ENCODE measurements around the gene CHST12.

CHST12 gene

DNA sequence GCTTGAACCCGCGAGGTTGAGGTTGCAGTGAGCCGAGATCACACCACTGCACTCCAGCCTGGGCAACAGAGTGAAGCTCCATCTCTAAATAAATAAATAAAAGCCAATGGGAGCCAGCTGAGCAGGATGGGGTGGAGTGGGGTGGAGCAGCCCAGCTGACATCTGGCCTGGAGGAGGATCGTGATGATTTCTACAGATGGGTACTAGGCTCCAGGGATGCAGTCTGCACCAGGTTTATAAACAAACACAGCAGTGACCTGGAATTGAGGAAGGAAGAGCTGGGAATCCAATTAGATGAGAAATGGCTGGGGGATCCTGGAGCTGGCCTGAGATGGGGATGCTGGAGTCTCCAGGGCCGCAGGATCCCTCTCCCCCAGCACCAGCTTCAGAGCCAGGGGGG lies 80.1 kb downstream of the CHST12 start:
- no peak for DNase-seq

DNA sequence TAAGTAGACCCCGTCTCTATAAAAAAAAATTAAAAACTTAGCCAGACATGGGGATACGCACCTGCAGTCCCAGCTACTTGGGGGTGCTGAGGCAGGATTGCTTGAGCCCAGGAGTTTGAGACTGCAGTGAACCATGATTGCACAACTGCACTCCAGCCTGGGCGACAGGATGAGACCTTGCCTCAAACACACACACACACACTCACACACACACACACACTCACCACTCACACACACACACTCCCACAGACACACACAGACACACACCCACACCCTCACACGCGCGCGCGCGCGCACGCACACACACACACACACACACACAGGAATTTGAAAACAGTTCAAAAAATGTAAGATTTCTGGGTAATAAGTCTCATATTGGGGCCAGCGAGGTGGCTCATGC lies 81.5 kb downstream of the CHST12 start:
- DNase-seq, result no peak

DNA sequence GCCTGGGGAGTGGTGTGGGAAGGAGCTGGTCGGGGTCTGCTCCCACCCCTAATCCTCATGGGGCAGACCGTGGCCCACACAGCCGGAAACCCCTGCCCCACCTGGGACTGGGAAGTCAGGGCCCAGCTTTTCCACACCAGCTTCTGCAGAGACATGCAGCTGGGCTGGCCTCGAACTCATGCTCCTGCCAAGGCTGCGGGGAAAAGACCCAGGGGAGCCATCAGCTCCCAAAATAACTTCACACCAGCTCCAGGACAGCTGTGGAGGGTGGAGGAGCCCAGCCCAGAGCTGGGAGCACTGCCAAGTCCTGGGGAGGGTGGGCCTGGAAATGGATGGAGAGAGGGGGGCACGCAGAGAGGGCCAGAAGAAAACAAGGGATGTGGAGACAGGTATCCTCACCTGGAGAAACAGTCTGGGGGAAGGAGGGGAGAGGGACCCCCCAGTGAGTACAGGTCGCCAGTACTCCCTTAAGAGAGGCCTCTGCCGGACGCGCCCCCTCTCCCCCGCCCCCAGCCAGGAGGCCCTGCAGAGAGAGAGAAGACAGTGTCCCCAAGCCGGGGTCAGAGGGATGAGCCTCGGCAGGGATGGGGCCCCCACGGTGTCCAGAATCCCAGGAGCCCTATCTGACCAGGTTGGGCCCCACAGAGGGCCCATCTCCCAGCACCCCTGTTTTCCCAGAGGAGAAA lies 84.3 kb downstream of the CHST12 start:
- DNase-seq, result no peak

DNA sequence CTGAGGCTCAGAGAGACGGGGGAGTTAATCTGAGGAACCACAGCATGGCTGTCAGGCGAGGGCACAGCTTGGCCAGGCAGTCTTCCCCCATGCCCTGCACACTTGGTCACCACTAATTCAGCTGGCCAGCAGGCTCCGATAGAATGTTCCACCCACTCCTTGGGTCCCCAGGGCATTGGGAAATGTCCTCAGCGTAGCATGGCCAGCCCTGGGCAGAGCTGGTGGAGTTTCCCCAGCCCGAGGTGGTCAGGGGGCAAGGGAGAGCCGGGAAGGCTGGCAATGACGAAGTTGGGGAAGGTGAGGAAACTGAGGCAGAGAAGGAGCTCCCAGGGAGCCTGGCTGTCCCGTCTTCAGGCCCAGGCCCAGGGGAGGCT lies 84.8 kb downstream of the CHST12 start:
- no peak for DNase-seq

DNA sequence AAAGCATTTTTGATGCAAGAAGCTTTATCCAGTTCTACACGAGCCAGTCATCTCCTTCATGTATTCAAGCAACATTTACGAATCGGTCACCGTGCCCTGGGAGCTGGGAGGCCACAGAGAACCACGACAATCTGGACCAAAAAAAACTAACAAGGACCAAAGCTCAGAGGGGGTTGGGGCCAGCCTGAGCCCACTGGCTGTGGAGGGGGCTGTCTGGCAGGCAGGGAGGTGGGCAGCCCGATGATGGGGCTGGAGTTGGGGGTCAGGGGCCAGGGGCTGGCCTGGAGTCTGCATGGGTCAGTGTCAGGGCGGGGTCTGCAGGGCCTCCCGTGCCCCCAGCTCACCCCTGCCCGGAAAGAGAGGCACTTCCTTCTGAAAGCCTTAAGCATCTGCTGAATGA lies 85.3 kb downstream of the CHST12 start:
- no peak for DNase-seq

DNA sequence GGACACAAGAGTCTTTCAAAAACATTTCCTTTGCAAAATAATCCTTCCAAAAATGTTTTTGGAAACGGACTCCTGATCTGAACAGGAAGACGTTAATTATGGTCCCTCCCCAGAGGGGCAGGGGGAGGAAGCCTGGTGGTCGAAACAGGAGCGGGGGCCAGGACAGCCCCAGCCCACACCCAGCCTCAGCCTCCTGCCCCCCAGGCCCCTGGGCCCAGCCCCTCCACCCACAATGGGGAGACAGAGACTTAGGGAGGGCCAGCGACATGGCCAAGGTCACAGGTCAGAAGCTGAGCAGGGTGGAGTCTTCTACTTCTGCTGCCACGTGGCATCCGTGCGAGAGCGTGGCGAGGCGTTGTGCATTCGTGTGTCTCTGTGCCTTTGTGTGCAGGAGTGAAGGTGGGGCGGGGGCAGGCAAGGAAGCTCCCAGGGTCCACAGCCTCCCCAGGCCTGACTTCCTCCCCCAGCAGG lies 86.8 kb downstream of the CHST12 start:
- DNase-seq, result no peak

DNA sequence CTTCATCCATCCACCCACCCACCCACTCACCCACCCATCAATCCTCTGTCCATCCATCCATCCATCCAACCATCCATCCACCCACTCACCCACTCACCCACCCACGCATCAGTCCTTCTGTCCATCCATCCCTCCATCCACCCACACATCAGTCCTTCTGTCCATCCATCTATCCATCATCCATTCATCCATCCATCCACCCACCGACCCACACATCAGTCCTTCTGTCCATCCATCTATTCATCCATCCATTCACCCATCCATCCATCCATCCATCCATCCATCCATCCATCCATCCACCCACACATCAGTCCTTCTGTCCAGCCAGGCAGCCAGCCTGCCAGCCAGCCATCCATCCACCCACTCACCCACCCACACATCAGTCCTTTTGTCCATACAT lies 88.6 kb downstream of the CHST12 start:
- no peak for DNase-seq

DNA sequence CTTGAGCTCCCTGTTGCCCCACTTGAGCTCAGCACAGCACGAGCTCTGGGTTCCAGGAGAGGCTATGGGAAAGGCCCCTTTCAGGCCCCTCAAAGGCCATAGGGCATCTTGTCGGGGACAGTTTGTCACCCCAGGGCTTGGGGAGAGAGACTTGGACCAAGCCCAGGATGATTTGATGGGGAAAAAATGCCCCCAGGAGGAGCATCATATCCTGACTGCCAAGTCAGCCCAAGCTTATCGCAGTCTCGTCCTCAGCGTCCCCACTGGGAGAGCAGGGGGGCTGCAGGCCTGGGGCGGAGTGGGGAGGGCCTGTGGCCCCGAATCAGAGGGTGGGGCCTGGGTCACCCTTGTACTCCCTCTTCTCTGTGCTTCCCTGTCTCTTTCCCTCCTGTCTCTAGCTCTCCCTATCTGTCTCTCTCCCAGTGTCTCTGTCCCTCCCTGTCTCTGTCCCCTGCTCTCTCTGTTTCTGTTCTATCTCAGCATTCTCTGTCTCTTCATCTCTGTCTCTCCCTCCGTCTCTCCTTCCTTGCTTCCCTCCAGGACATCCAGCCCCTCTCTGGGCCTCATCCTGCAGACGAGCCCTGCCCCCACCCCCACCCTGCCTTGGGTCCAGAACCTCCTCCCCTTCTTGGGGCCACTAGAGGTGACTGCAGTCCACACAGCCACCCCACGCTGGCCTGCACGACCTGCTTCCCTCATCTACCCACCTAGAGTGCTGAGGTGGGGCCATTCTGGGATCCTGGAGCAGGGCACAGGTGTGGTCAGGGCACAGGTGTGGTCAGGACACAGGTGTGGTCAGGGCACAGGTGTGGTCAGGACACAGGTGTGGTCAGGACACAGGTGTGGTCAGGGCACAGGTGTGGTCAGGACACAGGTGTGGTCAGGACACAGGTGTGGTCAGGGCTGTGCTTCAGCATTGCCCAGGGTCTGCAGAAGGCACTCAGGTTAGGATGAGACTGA lies 90.1 kb downstream of the CHST12 start:
- no peak for DNase-seq

DNA sequence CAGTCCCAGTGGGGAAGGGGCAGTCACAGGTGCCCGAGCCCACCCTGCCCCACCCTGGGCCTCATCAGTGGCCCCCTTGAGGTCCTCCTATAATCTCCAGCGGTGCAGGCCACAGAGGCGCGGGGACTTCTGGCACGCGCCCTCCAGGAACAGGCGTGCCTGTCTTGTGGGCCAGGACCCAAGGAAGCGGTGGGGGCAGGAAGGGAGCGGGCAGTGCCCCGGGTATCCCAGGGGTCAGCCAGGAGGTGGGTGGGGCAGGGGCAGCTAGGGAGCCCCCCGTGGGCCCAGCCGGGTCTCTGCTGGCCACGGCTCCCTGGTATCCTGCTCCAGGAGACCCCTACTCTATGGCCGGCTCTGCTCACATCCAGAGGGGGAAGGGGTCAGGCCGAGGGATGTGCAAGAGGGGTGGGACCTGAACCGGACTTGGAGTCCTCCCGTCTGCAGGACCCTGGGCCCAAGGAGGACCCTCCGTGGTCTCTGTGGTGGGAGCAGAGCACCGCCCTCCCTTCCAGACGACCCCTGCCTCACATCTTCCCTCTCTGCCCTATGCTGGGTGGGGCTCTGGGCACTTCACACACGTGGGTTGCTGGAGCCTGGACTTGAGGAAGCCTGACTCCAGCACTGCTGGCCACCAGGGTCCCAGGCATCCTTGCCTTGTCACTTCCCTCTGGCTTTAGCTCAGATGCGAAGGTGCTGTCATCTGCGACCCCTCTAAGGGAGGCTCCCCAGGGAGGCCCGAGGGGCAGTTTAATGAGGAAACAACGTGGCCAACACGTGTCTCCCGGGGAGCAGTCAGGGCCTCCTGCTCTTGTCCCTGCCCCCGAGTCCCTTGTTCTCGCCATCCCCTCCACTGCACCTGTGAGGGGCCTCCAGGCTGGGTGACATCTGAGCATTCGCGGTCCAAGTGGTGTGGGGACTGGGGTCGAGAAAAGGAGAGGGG lies 91.0 kb downstream of the CHST12 start:
- no peak for DNase-seq

DNA sequence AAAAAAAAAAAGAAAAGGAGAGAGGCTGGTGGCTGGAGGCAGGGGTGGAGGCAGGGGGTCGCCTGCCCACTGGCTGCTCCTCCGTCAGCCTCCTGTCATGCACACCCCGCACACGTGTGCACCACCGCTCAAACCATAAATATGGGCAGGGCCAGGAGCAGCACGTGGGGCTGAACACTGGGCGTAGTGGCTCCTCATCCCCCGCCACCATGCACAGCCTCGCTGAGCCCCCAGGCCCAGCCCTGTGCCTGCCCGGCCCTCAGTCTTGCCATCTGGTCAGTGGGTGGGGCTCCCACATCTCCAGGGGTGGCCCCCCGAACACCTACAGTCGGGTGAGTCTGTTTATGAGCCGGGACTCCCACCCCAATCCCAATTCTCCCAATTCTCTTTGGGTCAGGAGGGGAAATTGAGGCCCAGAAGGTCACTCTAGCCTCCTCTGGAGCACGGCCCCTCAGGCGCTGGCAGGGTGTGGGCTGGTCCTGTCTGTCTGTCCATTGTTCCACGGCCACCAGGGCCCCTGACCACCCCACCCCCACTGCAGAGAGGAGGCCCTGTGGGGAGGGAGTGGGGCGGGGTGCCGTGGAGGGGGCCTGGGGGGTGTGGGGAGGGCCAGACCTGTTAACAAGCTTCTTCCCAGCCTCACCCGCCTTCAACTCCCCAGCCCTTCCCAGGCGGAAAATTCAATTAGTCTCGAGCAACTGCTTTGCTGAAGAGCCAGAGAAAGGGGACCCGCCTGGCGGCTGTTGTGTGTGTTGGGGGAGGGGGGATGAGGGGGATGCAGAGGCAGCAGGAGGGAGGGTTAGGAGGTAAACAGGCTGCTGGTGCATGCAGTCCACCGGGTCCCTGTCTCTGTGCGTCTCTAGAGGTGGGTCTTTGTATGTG lies 92.2 kb downstream of the CHST12 start:
- no peak for DNase-seq

DNA sequence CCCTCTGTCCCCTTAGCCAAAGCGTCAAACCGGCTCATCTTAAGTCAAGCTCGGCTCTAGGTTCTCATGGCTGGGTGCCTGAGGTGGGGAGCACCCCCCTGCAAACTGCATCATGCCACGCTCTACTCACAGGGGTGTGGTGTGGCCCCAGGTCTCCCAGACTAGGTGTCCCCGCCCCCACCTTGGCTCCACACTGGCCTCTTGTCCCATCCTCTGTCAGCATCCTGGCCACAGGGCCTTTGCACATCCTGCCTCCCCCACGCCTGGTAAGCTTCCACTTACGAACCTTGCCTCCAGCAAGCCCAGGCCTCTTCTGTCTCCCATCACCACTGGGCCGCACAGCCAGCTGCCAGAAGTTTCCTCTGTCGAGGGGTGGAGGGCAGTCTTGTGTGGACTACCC lies 93.0 kb downstream of the CHST12 start:
- DNase-seq, result no peak

DNA sequence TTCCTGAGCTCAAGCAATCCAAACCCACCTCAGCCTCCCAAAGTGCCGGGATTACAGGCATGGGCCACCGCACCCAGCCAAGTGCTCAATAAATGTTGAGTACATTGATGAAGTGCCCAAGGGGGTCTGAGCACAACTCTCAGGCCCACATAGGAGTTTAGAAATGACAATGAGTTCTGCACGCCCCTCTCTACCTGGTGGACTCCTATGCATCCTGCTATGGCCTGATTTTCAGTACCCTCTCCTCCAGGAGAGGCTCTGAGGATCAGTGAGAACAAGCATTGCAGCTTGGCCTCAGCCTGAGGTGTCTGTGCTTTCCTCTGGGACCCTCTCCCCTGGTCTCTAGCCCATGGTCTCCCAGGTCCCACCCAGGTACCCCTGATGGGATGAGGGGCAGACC lies 93.7 kb downstream of the CHST12 start:
- DNase-seq, result no peak

DNA sequence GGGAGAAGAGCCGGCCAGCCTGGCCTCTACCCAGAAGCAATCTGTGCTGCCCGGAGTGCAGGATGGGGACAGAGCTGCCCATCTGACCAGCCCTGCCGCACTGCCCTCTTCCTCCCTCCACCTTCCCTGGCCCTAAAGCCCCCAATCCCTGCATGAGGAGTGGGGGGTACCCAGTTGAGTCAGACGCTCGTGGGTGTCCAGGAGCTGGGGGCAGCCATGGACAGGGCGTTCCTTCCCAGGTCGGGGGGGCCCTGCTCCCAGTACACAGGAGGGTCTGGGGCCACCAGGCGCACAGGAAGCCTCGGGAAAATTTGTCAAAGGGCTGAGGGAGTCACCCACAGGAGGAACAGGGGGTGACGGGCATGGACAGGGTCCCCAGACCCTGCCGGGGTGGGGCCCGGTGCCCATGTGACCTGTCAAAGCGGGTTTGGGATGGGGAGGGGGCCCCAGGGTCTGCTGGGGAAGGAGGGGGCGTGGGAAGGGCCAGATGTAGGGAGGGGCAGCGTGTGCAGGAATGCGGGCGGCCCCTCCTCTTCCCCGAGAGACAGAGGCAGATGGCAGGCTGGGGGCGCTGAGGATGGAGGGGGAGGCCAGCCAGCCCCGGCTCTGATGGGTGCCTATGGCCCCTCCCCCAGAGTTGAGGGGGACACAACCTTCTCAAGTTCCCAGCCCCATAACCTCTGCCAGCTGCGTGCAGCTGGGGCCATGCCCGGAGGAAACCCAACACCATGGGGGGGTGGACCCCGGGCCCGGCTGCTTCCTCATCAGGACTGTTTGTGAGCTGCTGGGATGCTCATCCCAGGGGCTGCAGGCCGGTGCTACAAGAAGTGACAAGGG lies 94.3 kb downstream of the CHST12 start:
- DNase-seq, result no peak
